IPS-15b (cell line): Measurements from ENCODE around the gene PRAMEF1.
"Not testable (repeated sequence)": the region's sequence is repeated elsewhere in the genome, so short reads cannot be mapped to it uniquely, and the experiment has no call there.

Experiments used
- H3K27me3 ChIP-seq: one replicate; pipeline ENCODE4 v1.6.1; 2013; ENCODE audit warnings: low read length; ENCODE audit not compliant: control insufficient read depth, insufficient read depth
- H3K36me3 ChIP-seq: one replicate; pipeline ENCODE4 v1.6.1; 2013; ENCODE audit warnings: low read length; ENCODE audit not compliant: control insufficient read depth, insufficient read depth
- H3K4me1 ChIP-seq: one replicate; pipeline ENCODE4 v1.6.1; 2013; ENCODE audit warnings: mild to moderate bottlenecking, low read length; ENCODE audit not compliant: control insufficient read depth, insufficient read depth
- H3K4me3 ChIP-seq: one replicate; pipeline ENCODE4 v1.5.1; 2013; ENCODE audit warnings: low read depth, low read length
- H3K9ac ChIP-seq: one replicate; pipeline ENCODE4 v1.6.1; 2013; ENCODE audit warnings: low read depth, mild to moderate bottlenecking, low read length
- H3K9me3 ChIP-seq: one replicate; pipeline ENCODE4 v1.6.1; 2013; ENCODE audit warnings: mild to moderate bottlenecking, low read length; ENCODE audit not compliant: control insufficient read depth, insufficient read depth

Gene PRAMEF1, protein sequence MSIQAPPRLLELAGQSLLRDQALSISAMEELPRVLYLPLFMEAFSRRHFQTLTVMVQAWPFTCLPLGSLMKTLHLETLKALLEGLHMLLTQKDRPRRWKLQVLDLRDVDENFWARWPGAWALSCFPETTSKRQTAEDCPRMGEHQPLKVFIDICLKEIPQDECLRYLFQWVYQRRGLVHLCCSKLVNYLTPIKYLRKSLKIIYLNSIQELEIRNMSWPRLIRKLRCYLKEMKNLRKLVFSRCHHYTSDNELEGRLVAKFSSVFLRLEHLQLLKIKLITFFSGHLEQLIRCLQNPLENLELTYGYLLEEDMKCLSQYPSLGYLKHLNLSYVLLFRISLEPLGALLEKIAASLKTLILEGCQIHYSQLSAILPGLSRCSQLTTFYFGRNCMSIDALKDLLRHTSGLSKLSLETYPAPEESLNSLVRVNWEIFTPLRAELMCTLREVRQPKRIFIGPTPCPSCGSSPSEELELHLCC

DNA sequence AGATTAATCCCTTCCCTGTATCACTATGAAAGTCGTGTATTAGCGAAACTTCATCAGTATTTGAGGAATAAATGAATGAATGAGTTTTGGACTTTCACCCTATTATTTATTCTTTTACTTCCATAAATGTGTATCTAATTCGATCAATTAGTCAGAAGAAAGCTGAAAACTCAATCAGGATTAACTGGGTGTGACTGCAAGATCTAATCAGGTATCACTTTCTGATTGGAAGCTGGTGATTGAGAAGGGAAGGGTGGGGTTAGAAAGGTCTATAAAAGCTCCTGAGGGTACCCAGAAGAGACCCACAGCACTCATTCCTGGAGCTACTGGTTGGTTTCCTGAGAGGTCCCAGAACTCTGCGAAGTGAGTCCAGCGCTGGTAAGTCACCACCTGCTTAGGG lies at the start of gene PRAMEF1:
PRAMEF1 (plus strand) TSS at position 301 of the 400 bp plus-strand sequence. CDS start 1,831 bp downstream, outside the sequence.
- H3K36me3 ChIP-seq, H3K9ac ChIP-seq, H3K4me1 ChIP-seq, H3K27me3 ChIP-seq, H3K9me3 ChIP-seq, H3K4me3 ChIP-seq: not testable (repeated sequence)

DNA sequence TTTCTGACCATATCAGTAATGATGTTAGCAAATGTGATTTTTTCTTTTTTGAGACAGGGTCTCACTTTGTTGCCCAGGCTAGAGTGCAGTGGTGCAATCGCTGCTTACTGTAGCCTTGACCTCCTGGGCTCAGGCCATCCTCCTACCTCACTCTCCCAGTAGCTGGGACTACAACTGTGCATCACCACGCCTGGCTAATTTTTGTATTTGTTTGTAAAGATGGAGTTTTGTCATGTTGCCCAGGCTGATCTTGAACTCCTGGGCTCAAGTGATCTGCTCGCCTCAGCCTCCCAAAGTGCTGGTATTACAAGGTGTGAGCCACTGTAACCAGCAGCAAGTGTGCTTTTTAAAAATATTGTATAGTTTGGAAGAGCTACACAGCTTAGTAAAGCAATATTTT lies 49.3 kb upstream of the PRAMEF1 start:
- Histone ChIP-seq H3K36me3 (no peaks in the 10 kb centered on the region), H3K9ac (no peak overlapping the region), H3K4me3 (no peak overlapping the region), H3K9me3 (no peaks in the 10 kb centered on the region), H3K27me3 (no peaks in the 10 kb centered on the region), H3K4me1 (no peaks in the 10 kb centered on the region)

DNA sequence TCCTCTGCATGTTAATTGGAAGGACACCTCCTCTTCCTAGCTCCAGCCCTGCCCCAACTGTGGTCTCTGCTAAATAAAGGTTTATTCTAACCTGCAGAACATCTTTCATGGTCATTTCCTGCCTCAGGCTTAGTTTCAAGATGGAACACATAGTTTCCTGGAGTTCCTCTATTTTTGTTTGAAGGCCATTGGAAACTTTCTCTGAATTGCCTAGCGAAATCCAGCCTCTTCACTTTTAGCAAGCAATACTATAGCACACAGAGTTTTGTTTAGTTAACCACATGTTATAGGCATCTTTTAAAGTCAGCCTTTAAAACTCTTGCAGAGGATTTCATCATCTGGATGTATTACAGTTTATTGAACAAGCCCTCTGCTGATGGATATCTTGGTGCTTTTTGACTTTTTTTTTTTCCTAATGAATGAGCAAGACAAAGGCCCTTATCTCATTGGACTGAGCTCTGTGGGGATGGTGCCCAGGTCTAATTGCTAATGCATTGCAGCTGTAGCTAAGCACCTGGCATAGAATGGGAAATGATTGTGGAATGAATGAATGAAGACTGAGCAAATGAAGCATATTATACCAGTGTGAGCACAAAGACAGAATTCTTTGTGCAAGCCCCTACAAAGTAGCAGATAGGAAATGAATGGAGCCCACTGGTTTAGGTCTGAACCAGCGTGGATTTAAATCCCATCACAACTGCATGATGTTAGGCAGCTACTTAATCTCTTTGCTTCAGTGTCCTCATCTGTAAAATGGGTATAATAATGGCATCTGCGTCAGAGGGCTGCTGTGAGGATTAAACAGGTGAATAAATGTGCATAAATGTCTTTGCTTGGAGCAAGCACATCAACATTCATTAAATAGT lies 45.8 kb upstream of the PRAMEF1 start:
- Histone ChIP-seq H3K9me3 (no peaks in the 10 kb centered on the region), H3K36me3 (no peaks in the 10 kb centered on the region), H3K4me1 (no peaks in the 10 kb centered on the region), H3K4me3 (no peak overlapping the region), H3K9ac (no peak overlapping the region), H3K27me3 (no peaks in the 10 kb centered on the region)

DNA sequence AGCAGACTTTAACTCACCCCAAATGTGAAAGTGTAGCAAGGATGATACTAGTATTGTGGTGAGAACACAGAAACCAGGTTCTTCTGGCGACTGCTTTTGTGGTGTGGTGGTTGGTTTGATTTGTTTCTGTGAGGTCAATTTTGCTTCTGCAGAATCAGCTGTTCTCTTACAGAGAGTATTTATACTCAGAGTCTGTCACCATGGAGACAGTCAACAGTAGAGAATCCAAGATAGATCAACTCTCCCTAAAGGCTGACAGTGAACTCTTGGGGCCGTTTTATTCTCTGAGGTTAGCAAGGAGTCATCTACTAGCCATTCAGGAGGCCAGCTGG lies 45.2 kb upstream of the PRAMEF1 start, which contains the start of gene CFAP107:
CFAP107 (plus strand) TSS at position 209 of the 332 bp plus-strand sequence. CDS start 231 bp downstream, outside the sequence.
- Histone ChIP-seq H3K4me3 (no peak within 1 kb of the TSS), H3K36me3 (no peaks in the 10 kb centered on the region), H3K4me1 (no peaks in the 10 kb centered on the region), H3K27me3 (no peaks in the 10 kb centered on the region), H3K9ac (no peak within 1 kb of the TSS), H3K9me3 (no peaks in the 10 kb centered on the region)

DNA sequence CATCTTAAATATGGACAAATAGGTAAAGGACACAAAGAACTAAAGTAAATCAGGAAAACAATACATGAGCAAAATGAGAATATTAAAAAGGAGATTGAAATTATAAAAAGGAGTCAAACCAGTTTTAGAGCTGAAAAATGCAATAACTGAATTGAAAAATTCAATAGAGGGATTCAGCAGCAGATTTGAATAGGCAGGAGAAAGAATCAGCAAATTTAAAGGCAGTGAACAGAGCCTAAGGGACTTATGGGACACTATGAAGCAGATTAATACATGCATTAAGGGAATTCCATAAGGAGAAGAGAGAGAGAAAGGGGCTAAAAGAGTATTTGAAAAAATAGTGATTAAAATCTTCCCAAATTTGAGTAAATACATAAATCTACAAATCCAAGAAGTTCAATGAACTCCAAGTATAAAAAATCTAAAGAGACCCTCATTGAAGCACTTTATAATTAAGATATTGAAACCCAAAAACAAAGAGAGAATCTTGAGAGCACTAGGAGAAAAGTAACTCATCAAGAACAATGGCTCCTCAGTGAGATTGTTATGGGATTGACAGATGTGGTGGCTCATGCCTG lies 42.3 kb upstream of the PRAMEF1 start:
- Histone ChIP-seq H3K9me3 (no peaks in the 10 kb centered on the region), H3K36me3 (no peaks in the 10 kb centered on the region), H3K9ac (no peak overlapping the region), H3K4me3 (no peak overlapping the region), H3K4me1 (no peaks in the 10 kb centered on the region), H3K27me3 (no peaks in the 10 kb centered on the region)

DNA sequence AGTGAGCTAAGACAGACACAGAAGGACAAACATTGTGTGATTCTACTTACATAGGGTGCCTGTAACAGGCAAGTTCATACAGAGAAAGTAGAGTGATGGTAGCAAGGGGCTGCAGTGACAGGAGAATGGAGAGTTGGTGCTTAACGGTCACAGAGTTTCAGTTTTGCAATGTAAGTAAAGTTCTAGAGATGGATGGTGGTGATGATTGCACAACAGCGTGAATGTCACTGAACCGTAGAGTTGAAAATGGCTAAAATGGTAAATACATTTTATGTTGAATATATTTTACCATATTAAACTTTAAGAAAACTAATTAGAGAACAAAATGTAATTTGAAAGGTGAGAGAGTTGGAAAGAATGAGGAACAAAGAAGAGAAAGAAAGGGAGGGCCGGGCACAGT lies 36.5 kb upstream of the PRAMEF1 start:
- Histone ChIP-seq H3K9ac (no peak overlapping the region), H3K4me1 (no peaks in the 10 kb centered on the region), H3K27me3 (no peaks in the 10 kb centered on the region), H3K4me3 (no peak overlapping the region), H3K36me3 (no peaks in the 10 kb centered on the region), H3K9me3 (no peaks in the 10 kb centered on the region)

DNA sequence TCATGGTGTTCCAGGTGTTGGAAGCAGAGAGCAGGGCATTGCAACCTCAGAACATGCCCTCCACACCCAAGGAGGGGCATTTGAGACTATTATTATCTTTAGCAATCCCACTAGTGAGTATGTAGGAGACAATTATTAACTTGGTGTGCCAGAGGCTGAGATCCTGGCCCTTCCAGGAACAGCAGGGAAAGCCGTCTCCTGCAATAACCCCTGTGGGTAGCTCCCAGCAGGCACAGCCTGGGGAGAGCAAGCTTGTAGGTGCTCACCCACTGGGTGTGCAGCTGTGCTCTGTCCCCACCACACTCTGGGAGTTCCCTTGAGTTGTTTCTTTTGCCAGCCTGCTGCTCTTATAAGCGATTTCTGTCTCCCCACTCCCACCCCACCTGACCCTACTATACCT lies 34.9 kb upstream of the PRAMEF1 start:
- no peaks in the 10 kb centered on the region for H3K9me3 ChIP-seq
- H3K36me3 ChIP-seq: no peaks in the 10 kb centered on the region
- H3K4me3 ChIP-seq: no peak overlapping the region
- no peak overlapping the region for H3K9ac ChIP-seq
- no peaks in the 10 kb centered on the region for H3K4me1 ChIP-seq
- no peaks in the 10 kb centered on the region for H3K27me3 ChIP-seq

DNA sequence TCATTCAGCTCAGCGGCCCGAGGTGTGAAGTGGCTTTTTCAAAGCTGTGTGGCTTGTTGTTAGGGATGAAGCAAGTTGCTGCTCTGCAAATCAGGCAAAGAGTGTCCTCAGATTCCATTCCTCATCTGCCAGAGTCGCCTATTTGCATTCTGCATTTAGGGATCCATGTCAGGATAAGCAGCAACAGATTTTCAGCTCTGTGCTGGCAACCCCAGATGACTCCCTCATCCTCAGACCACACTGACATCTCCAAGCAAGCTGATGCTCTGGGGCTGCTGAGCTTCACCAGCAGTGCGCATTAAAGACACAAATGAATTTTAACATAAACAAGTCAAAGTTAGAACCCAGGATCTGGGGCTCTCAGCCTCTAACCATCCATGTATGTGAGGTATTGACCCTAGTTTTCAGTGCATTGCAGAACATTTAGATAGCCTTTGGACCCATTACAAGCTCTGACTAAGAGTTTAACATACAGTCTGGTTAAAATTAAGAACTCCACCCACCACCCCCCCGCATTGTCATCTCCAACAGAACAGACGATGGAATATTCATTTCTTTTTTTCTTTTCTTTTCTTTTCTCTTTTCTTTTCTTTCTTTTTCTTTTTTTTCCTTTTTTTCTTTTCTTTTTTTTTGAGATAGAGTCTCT lies 34.3 kb upstream of the PRAMEF1 start:
- no peaks in the 10 kb centered on the region for H3K27me3 ChIP-seq
- H3K9me3 ChIP-seq: no peaks in the 10 kb centered on the region
- H3K9ac ChIP-seq: no peak overlapping the region
- no peaks in the 10 kb centered on the region for H3K36me3 ChIP-seq
- H3K4me1 ChIP-seq: no peaks in the 10 kb centered on the region
- H3K4me3 ChIP-seq: no peak overlapping the region

DNA sequence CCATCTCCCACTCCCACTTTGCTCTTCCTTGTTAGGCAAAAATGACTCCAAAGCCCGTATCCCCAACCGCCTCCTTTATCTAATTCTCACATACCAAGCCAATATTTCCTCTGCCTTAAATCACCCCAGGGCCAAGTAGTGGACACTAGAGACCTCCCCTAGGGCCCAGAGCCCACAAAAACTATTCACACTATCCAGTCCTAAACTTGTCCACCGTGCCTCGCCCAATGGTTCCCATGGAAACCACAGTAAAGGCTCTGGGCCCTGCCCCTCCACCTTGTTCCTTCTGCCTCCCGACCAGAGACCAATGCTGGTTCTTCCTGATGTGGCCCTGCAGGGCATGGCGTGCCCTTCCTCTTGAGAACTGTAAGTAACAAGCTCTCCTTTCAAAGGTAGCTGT lies 33.4 kb upstream of the PRAMEF1 start:
- Histone ChIP-seq H3K36me3 (no peaks in the 10 kb centered on the region), H3K9ac (no peak overlapping the region), H3K27me3 (no peaks in the 10 kb centered on the region), H3K9me3 (no peaks in the 10 kb centered on the region), H3K4me3 (no peak overlapping the region), H3K4me1 (no peaks in the 10 kb centered on the region)

DNA sequence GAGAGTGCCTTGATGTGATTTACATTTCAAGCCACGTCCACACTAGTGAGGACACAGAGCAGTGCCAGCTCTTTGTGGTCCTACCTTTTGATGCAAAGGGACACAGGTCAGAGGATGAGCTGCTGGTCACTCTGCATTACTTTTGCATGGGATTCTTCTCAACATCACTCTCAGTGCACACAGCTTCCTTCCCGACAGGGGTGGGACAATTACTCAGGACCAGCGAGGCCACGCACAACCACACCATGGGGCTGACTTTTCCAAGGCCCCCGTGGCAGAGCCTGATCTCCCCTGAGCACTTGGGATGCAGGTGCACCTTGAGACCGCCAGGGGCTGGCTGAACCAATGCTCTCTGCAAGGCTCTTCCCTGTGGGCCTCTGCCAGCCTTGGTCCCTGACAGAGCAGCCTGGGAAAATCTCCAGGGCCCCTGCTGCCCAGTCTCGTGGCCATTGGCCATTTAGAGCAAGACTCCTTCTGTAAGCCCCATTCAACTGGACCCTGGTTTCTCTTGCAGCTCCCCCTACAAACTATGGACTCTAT lies 30.9 kb upstream of the PRAMEF1 start:
- H3K4me1 ChIP-seq: peaks cover 2% of the 10 kb centered on the region
- no peak overlapping the region for H3K4me3 ChIP-seq
- H3K9ac ChIP-seq: no peak overlapping the region
- H3K9me3 ChIP-seq: no peaks in the 10 kb centered on the region
- H3K27me3 ChIP-seq: no peaks in the 10 kb centered on the region
- H3K36me3 ChIP-seq: no peaks in the 10 kb centered on the region

DNA sequence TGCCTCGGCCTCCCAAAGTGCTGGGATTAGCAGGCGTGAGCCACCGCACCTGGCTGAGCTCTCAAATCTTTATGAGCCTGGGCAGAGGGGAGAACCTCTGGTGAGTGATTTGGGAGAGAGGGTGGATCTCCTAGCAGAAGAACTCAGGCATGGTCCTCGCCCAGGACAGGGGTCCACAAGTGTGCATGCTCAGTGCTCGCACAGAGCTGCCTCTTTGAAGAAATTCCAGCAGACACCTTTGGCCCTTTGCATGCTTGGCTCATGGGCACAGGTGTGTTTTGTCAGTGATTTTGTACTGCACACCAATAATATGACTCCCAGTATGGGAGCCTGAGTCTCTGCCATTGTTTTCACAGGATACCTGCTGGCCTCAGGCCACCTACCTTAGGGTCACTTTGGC lies 29.4 kb upstream of the PRAMEF1 start:
- H3K4me1 ChIP-seq: peaks cover 2% of the 10 kb centered on the region
- H3K9me3 ChIP-seq: no peaks in the 10 kb centered on the region
- H3K4me3 ChIP-seq: no peak overlapping the region
- no peaks in the 10 kb centered on the region for H3K27me3 ChIP-seq
- no peak overlapping the region for H3K9ac ChIP-seq
- no peaks in the 10 kb centered on the region for H3K36me3 ChIP-seq
